HG03565 (cell line): Measurements from ENCODE around the gene MAGI1.

Source experiments
- ATAC-seq: cut with Tn5 transposase; IDR thresholded peaks from one replicate; pipeline ENCODE4 v1.9.1; 2021; ENCODE audit warnings: mild to moderate bottlenecking, moderate library complexity; ENCODE audit not compliant: unreplicated experiment

MAGI1 gene

GRCh38 chr3:65408531-65409175 lies 630.1 kb downstream of the MAGI1 start:
- no peak for ATAC-seq

GRCh38 chr3:65406470-65406869 lies 632.2 kb downstream of the MAGI1 start:
- ATAC-seq: no peak

GRCh38 chr3:65402597-65402996 lies 636.1 kb downstream of the MAGI1 start:
- ATAC-seq: no peak

- no peak for ATAC-seq
These were observed 637.1 kb downstream of the MAGI1 start for GRCh38 chr3:65401359-65402305.

GRCh38 chr3:65400899-65401298 lies 637.8 kb downstream of the MAGI1 start:
- ATAC-seq: no peak

GRCh38 chr3:65398953-65399352 lies 639.8 kb downstream of the MAGI1 start:
- ATAC-seq: no peak

- no peak for ATAC-seq
These were observed 642.6 kb downstream of the MAGI1 start for GRCh38 chr3:65396078-65396477.

- no peak for ATAC-seq
These were observed 647.6 kb downstream of the MAGI1 start for GRCh38 chr3:65391068-65391467.

GRCh38 chr3:65385805-65386204 lies 652.9 kb downstream of the MAGI1 start:
- ATAC-seq: no peak

GRCh38 chr3:65381496-65382010 lies 657.2 kb downstream of the MAGI1 start:
- ATAC-seq: no peak

- ATAC-seq: no peak
These were observed 659.5 kb downstream of the MAGI1 start for GRCh38 chr3:65379223-65379622.

GRCh38 chr3:65377637-65378036 lies 661.1 kb downstream of the MAGI1 start:
- ATAC-seq: no peak

- no peak for ATAC-seq
These were observed 662.3 kb downstream of the MAGI1 start for GRCh38 chr3:65376426-65376825.

GRCh38 chr3:65371053-65371452 lies 667.7 kb downstream of the MAGI1 start:
- ATAC-seq: no peak

- ATAC-seq: no peak
These were observed 669.9 kb downstream of the MAGI1 start for GRCh38 chr3:65368866-65369265.

- ATAC-seq: no peak
These were observed 676.0 kb downstream of the MAGI1 start for GRCh38 chr3:65362688-65363087.

GRCh38 chr3:65361448-65361847 lies 677.3 kb downstream of the MAGI1 start:
- no peak for ATAC-seq

- no peak for ATAC-seq
These were observed 682.1 kb downstream of the MAGI1 start for GRCh38 chr3:65356331-65357248.

GRCh38 chr3:65354880-65355279 lies 683.8 kb downstream of the MAGI1 start:
- ATAC-seq: no peak

- no peak for ATAC-seq
These were observed 685.8 kb downstream of the MAGI1 start for GRCh38 chr3:65352951-65353350.

GRCh38 chr3:65351753-65352152 lies 687.0 kb downstream of the MAGI1 start:
- no peak for ATAC-seq
